GM19023 (cell line): ENCODE results near the gene PRM2.
"Not testable (repeated sequence)": the region's sequence is repeated elsewhere in the genome, so short reads cannot be mapped to it uniquely, and the experiment has no call there.

Experiments
- ATAC-seq: cut with Tn5 transposase; IDR thresholded peaks from one replicate; pipeline ENCODE4 v1.9.1; 2021; ENCODE audit warnings: mild to moderate bottlenecking, moderate library complexity; ENCODE audit not compliant: unreplicated experiment

The PRM2 gene

GRCh38 chr16:11307639-11308492, 31.6 kb upstream of the PRM2 start:
- ATAC-seq: no peak

DNA sequence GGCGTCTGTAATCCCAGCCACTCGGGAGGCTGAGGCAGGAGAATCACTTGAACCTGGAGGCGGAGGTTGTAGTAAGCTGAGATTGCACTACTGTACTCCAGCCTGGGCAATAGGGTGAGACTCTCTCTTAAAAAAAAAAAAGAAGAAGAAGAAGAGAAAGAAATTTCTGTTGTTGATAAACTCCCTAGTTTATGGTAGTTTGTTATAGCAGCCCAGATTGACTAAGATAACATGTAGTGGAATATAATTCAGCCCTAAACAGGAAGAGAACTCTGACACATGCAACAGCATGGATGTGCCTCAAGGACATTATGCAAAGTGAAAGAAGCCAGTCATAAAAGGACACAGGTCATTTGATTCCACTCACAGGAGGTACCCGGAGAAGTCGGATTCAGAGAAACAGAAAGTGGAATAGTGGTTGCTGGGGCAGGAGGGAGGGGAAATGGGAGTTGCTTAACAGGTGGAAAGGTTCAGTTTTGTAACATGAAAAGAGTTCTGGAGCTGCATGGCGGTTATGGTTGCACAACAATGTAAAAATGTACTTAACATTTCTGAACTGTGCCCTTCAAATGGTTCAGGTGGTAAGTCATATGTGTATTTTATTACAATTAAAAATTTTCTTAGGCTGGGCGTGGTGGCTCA, 30.8 kb upstream of the PRM2 start:
- ATAC-seq: no peak

DNA sequence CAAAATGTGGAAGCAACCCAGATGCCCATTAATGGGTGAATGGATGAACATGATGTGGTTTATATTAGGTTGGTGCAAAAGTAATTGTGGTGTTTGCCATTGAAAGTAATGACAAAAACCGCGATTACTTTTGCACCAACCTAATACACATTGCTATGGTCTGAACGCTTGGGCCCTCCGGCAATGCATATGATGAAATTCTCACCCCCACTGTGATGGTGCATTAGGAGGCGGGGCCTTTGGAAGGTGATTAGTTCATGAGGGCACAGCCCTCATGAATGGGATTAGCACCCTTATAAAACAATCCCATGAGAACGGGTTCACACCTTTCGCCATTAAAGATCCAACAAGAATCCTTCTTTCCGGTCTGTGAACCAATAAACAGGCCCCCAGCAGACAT, 30.1 kb upstream of the PRM2 start:
- no peak for ATAC-seq

DNA sequence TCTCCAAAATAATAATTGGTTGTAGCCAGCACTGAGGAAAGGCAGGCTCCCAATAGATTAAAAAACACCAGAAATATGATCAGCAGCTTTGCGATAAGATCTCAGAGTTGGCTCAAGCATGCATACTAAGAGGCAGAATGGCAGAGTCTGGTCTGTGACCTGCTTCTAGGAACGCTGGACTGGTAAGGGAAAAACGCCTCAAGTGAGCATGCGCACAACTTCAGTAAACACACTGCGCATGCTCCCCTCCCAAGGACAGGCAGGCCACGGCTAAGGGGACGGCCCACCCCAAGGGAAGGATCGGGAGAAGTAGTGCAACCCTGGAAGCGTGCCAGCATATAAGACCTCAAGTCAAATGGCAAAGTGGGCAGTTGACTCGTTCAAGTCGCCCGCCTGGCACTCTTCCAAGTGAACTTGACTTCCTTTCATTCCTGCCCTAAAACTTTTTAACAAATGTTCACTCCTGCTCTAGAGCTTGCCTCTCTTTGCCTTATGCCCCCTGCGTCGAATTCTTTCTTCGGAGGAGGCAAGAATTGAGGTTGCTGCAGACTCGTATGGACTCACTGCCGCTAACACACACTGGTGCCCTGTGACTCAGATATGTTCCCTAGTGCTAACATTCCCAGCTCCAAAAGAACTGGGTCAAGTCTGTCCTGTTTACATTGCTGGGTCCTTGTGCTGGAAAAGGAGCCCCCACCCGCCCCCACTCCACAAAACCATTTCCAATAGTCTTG, 27.3 kb upstream of the PRM2 start:
- ATAC-seq: no peak

DNA sequence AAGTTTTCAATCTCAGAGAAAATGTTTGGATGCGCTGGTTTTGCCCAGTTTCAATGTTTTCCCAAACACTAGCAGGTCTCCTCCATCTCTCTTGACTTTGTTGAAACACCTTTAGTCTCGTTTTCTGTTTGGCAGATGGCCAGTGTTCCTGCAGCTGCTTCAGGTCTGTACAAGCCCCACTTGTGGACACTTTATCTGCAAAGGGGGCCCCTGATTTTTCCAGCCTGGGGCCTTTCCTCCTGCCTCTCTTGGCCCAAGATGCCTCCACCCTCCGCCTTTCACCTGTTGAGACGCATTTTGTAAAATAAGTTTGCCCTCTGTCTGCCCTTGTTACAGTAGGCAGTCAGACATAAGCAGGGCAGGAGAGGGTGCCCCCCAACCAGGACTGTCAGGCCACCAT, 26.7 kb upstream of the PRM2 start:
- no peak for ATAC-seq

DNA sequence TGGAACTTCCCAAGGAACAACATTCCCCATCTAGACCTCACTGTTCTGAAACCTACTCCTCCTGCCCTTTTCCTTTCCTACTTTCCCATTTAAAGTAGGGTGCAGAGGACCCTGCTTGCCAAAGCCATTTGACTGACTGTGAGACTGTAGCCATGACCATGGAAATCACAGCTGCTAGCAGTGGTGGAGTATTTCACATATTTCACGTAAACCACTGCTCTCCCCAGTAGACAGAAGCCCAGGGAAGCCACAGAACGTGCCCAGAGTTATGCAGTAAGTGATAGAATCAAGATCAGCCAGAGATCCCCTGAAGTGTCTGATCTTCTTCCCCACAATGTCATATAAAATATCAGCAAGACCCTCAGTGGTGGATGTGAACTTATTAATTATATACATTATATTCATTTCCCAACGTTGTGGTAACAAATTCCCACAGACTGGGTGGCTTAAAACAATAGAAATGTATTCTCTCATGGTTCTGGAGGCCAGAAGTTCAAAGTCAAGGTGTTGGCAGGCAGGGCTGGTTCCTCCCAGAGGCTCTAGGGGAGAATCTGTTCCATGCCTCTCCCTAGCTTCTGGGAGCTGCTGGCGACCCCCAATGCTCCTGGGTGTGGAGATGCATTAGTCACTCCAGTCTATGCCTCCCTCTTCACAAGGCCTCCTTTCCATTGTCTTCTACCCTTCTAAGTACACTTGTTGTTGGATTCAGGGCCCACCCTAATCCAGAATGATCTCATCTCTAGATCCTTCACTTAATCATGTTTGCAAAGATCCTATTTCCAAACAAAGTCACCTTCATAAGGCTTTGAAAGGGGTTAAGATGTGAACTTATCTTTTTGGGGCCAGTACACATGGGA, 25.6 kb upstream of the PRM2 start:
- no peak for ATAC-seq

DNA sequence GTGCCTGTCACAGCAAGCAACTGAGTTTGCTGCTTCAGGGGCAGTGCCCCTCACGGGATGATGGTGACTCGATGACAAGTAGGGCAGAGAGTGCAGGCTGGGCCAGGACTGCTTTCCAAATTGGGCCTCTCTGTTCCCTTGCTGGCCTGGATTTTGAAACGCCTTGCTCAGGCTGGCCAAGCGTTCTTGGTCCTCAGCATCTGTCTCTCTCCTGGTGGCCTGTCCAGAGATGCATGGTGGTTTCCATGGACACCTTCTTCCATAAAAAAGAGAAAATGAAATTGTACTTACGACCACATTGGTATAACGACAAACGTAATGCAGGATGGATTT, 24.2 kb upstream of the PRM2 start:
- no peak for ATAC-seq

DNA sequence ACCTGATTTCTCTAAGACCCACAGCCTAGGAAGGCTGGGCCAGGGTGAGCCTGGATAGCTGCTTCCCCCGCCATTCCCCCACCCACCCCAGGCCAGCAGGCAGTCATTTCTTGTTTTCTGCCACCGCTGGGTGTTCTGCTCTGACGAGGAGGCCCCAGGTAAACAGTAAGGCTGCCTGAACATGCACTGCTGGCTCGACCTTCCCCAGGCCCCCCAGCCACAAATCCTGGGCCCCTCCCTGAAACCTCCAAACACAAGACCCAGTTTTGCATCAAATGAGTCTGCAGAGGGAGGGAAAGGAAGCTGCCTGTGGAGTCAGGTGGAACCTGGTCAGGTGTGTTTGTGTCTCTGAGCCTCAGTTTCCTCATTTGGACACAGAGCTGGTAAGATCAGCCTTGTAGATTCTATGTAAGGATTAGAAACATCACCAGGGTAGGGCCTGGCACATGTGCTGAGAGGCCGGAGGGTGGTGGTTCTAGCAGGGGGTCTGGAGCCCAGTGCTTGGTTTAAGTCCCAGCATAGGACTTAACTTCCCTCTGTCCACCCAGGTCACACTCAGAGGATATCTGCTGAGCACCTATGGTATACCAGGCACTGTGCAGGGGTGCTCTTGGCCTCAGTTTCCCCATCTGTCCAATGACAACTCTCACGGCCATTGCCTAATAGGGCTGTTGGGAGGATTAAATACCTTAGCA, 23.7 kb upstream of the PRM2 start:
- no peak for ATAC-seq

- ATAC-seq: not testable (repeated sequence)
Observed at GRCh38 chr16:11298950-11299547, 22.8 kb upstream of the PRM2 start.

DNA sequence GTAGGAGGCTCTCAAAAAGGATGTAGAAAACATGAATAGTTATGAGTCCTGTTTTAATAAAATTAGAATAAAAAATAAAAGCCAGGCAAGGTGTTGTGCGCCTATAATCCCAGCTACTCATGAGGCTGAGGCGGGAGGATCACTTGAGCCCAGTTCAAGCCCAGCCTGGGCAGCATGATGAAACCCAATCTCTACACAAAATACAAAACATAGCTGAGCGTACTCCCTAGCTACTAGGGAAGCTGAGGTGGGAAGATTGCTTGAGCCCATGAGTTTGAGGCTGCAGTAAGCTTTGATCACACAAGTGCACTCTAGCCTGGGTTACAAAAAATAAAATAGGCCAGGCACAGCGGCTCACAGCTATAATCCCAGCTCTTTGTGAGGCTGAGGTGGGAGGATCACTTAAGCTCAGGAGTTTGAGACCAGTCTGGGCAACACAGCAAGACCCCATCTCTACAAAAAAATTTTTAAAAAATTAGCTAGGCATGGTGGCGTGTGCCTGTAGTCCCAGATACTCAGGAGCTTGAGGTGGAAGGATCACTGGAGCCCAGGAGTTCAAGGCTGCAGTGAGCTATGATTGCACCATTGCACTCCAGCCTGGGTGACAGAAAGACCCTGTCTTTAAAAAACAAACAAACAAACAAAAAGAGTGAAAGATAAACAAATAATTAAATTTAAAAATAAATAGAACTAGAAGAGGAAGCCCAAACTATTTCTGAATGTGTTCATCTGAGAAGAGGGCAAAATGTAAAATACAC, 22.0 kb upstream of the PRM2 start:
- no peak for ATAC-seq

- ATAC-seq: peak; percentile 85
Observed at GRCh38 chr16:11297492-11298142, 21.3 kb upstream of the PRM2 start.

GRCh38 chr16:11296706-11297491, 20.6 kb upstream of the PRM2 start:
- no peak for ATAC-seq

GRCh38 chr16:11296351-11296705, 20.0 kb upstream of the PRM2 start:
- no peak for ATAC-seq

DNA sequence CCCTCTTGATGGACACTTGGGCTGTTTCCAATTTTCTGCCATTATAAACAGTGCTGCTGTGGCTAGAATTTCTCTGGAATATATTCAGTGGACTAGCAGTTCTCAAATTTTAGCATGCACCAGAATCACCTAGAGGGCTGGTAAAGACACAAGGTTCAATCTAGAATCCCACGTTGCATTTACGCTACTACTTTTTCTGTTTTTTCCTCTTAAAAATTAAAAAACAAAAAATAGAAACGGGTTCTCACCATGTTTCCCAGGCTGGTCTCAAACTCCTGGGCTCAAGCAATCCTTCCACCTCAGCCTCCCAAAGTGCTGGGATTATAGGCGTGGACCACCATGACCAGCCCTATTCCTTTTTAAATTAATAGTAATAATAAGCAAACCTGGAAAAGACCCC, 19.4 kb upstream of the PRM2 start:
- no peak for ATAC-seq

GRCh38 chr16:11292076-11292748, 15.9 kb upstream of the PRM2 start:
- no peak for ATAC-seq

DNA sequence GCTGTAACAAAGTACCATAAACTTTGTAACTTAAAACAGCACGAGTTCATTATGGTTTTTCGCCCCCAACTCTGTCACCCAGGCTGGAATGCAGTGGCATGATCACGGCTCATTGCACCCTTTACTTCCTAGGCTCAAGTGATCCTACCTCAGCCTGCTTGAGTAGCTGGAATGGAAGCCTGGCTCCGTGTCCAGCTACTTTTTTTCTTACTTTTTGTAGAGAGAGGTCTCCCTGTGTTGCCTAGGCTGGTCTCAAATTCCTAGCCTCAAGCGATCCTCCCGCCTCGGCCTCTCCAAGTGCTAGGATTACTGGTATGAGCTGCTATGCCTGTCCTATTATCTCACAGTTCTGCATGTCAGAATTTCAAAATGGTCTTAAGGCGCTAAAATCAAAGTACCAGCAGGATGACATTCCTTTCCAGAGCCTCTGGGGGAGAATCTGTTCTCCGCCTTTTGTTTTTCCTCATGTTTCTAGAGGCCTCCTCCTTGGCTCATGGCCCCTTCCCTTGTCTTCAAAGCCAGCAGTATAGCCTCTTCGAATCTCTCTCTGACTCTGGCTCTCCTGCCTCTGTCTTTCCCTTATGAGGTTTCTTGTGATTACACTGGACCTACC, 14.9 kb upstream of the PRM2 start:
- no peak for ATAC-seq
